ENCODE data around the gene FGFR2. TPM values are rescaled to one million over a fixed set of nuclear protein-coding genes. Genes with fewer than 3 reads are reported as not detected.

FGFR2 gene
- total and polyA plus RNA-seq, 2 of the 4 experiments (the other 2 are of a cell fraction): not detected

GRCh38 chr10:121559326-121560026 is 38.8 kb downstream of the FGFR2 start:
- intact Hi-C loops (cut with micrococcal nuclease) (no loop called here), dilution Hi-C loops (cut with HindIII; ENCODE audit: low sequenced_read_pairs, unreplicated experiment) (no loop called here), in situ Hi-C loops (cut with MboI; ENCODE audit: low sequenced_read_pairs) (no loop called here)
- no peak overlapping the region for H3K4me2 ChIP-seq (ENCODE audit: low read depth, low read length)
- no peak overlapping the region for H2BK15ac ChIP-seq (ENCODE audit: low read depth, low read length)
- H3K4me1 ChIP-seq (ENCODE audit: control insufficient read depth, insufficient read depth, low read length): no peaks in the 10 kb centered on the region
- no peak overlapping the region for H4K5ac ChIP-seq (ENCODE audit: low read depth, low read length)
- H3K9me3 ChIP-seq (ENCODE audit: control insufficient read depth, insufficient read depth, low read length): peaks cover 15% of the 10 kb centered on the region
- ChIA-PET CTCF (no interaction called here), POLR2A (ENCODE audit: unreplicated experiment) (no interaction called here)
- no peak overlapping the region for H3K14ac ChIP-seq (replicated peaks; ENCODE audit: low read depth, low read length)
- no peaks in the 10 kb centered on the region for H4K20me1 ChIP-seq (ENCODE audit: insufficient read depth, low read length)
- H3K79me1 ChIP-seq (ENCODE audit: low read depth in 1 of 2, low read length in 2 of 2): no peaks in the 10 kb centered on the region
- no peak overlapping the region for H4K91ac ChIP-seq (ENCODE audit: insufficient read depth, low read depth, low read length)
- no peak overlapping the region for H2BK20ac ChIP-seq (ENCODE audit: low read depth, low read length)
- H3K36me3 ChIP-seq (ENCODE audit: control insufficient read depth, insufficient read depth, low read length): no peaks in the 10 kb centered on the region
- no peak for TF ChIP-seq SMC3 (IDR thresholded peaks at IDR 0.05; ENCODE audit: low read depth, low read length)
- TF ChIP-seq ELK1 (IDR thresholded peaks at IDR 0.05; ENCODE audit: borderline replicate concordance, low read depth, low read length): no peak
- no peak for TF ChIP-seq RFX5 (IDR thresholded peaks at IDR 0.05; ENCODE audit: low read depth, low read length)
- no peak for TF ChIP-seq MAZ (IDR thresholded peaks at IDR 0.05; ENCODE audit: borderline replicate concordance, low read depth, low read length)
- no peak for TF ChIP-seq CEBPB (IDR thresholded peaks at IDR 0.05; ENCODE audit: low read depth, low read length)
- TF ChIP-seq MAFK (IDR thresholded peaks at IDR 0.05; ENCODE audit: low read depth, low read length): no peak
- no peak for TF ChIP-seq RAD21 (IDR thresholded peaks at IDR 0.05; ENCODE audit: low read length)
- TF ChIP-seq POLR2A (IDR thresholded peaks at IDR 0.05; ENCODE audit: low read depth, low read length): no peak
- TF ChIP-seq NFE2L2 (IDR thresholded peaks at IDR 0.05; ENCODE audit: low read depth, low read length): no peak
- no peak for TF ChIP-seq USF2 (IDR thresholded peaks at IDR 0.05; ENCODE audit: low read depth, low read length)
- TF ChIP-seq BHLHE40 (IDR thresholded peaks at IDR 0.05; ENCODE audit: low read depth, low read length): no peak
- no peak for TF ChIP-seq CTCF (conservative IDR thresholded peaks at IDR 0.05; ENCODE audit: low read depth, low read length)
- TF ChIP-seq RCOR1 (IDR thresholded peaks at IDR 0.05; ENCODE audit: insufficient replicate concordance, low read length): no peak
- no peak for TF ChIP-seq FOS (IDR thresholded peaks at IDR 0.05; ENCODE audit: low read depth, low read length)
- TF ChIP-seq CHD1 (IDR thresholded peaks at IDR 0.05; ENCODE audit: low read depth, low read length): no peak
- no peak for TF ChIP-seq MXI1 (IDR thresholded peaks at IDR 0.05; ENCODE audit: borderline replicate concordance, low read depth, low read length)
- H2BK120ac ChIP-seq (ENCODE audit: low read depth, low read length): no peak overlapping the region
- no peak overlapping the region for H2BK5ac ChIP-seq (ENCODE audit: low read depth, low read length, poor library complexity, severe bottlenecking)
- H3K4ac ChIP-seq (ENCODE audit: low read depth, low read length): no peak overlapping the region
- no peak overlapping the region for H3K56ac ChIP-seq (ENCODE audit: extremely low read depth, insufficient read depth, low read length)
- H3K27ac ChIP-seq (ENCODE audit: insufficient read depth, low read length): no peak overlapping the region
- no peak overlapping the region for H2AK5ac ChIP-seq (ENCODE audit: low read depth, low read length)
- no peak overlapping the region for H2AFZ ChIP-seq (replicated peaks; ENCODE audit: low read length, poor library complexity)
- no TSS peak for BruUV-seq (replicated peaks)
- ATAC-seq (ENCODE audit: low read depth) (no peak), DNase-seq (no peak)
- no peak overlapping the region for H3K9ac ChIP-seq (ENCODE audit: low read depth, low read length)
- no peaks in the 10 kb centered on the region for H3K9me1 ChIP-seq (ENCODE audit: insufficient read depth, low read length)
- WGBS, 2 experiments (ENCODE audit: extremely low coverage in 2 of 2, insufficient read length in 1 of 2): 31% methylated on average over 4 of the region's 11 CpGs; no CpG with 5 or more reads in 1 of the 2 experiments
- H3K27me3 ChIP-seq (ENCODE audit: control insufficient read depth, insufficient read depth, low read length): no peaks in the 10 kb centered on the region
- H4K8ac ChIP-seq (ENCODE audit: low read depth in 2 of 2, low read length in 2 of 2): no peak overlapping the region
- H3K18ac ChIP-seq (ENCODE audit: low read depth, low read length): no peak overlapping the region
- H3K4me3 ChIP-seq (ENCODE audit: insufficient read depth, low read depth, low read length): no peak overlapping the region
- H3K23ac ChIP-seq (ENCODE audit: low read depth, low read length): no peak overlapping the region
- H2AK9ac ChIP-seq (replicated peaks; ENCODE audit: low read depth, low read length, poor library complexity): no peak overlapping the region

Measured in IMR-90 (cell line).